Measurements from ENCODE around the gene CDK5RAP3. TPM values are rescaled to one million over a fixed set of nuclear protein-coding genes. Genes with fewer than 3 reads are reported as not detected.

CDK5RAP3 gene
- total and polyA plus RNA-seq, 2 of the 13 experiments (the other 11 are each of a cell fraction or from before 2014, with no cell fraction given): 128 to 154 TPM

- TF ChIP-seq PATZ1 (CRISPR knock-in tag; IDR thresholded peaks at IDR 0.05): peak; percentile 72
- TF ChIP-seq IRX3 (CRISPR knock-in tag; IDR thresholded peaks at IDR 0.05; ENCODE audit: borderline replicate concordance, low read depth): no peak
- no peak for TF ChIP-seq RBAK (CRISPR knock-in tag; IDR thresholded peaks at IDR 0.05)
- peak; percentile 81 for TF ChIP-seq RAD21 (CRISPR knock-in tag; IDR thresholded peaks at IDR 0.05)
- no peak for TF ChIP-seq AHR (CRISPR knock-in tag; IDR thresholded peaks at IDR 0.05)
- no peak for TF ChIP-seq ZNF33A (CRISPR knock-in tag; IDR thresholded peaks at IDR 0.05; ENCODE audit: borderline replicate concordance)
These were observed 7.4 kb downstream of the CDK5RAP3 start (continued) for GRCh38 chr17:47978324-47978723.

DNA sequence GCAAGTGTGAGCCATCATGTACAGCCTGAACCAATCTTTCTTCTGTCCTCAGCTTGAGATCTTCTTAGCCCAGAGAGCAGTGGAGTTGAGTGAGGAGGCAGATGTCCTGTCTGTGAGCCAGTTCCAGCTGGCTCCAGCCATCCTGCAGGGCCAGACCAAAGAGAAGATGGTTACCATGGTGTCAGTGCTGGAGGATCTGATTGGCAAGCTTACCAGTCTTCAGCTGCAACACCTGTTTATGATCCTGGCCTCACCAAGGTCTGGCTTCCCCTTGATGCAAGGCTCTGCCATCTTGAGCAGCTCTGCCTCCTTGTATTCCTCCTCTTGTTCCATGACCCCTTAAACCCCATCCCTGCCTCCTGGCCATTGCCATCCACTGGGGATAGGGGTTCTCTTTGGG is 9.6 kb downstream of the CDK5RAP3 start:
- no TSS peak for BruUV-seq (replicated peaks)
- no peaks in the 10 kb centered on the region for H3K27me3 ChIP-seq (ENCODE audit: control insufficient read depth in 1 of 2, insufficient read depth in 2 of 2, low read length in 2 of 2)
- no peak overlapping the region for H2AFZ ChIP-seq (ENCODE audit: low read length)
- H3K79me2 ChIP-seq (ENCODE audit: insufficient read depth, low read length): no peaks in the 10 kb centered on the region
- ATAC-seq: no peak
- in situ Hi-C loops (cut with HindIII; ENCODE audit: extremely low pct_ligation_motif_present, low pct_unique_long_range_greater_than_20kb) (no loop called here), intact Hi-C loops (cut with micrococcal nuclease; ENCODE audit: unreplicated experiment) (no loop called here)
- H3K9me3 ChIP-seq (ENCODE audit: low read length): no peaks in the 10 kb centered on the region
- POLR2A ChIA-PET: no interaction called here
- H4K20me1 ChIP-seq (ENCODE audit: insufficient read depth, low read length): peaks cover 5% of the 10 kb centered on the region; the same call in 1 of the 2 replicates
- H3K9ac ChIP-seq (ENCODE audit: insufficient read depth, low read depth, low read length): no peak overlapping the region
- H3K27ac ChIP-seq (ENCODE audit: extremely low read length, insufficient read depth, low read length): no peak overlapping the region
- H3K4me1 ChIP-seq (ENCODE audit: insufficient read depth, low read length): no peaks in the 10 kb centered on the region
- H3K36me3 ChIP-seq (replicated peaks in 1 of 2; ENCODE audit: control insufficient read depth in 1 of 2, insufficient read depth in 2 of 2, low read length in 2 of 2): peaks cover 32 to 69% of the 10 kb centered on the region in 2 experiments
- DNase-seq (ENCODE audit: low spot score): no peak
- no peak for FAIRE-seq
- H3K4me2 ChIP-seq (ENCODE audit: low read depth, low read length): no peak overlapping the region
- CTCF ChIA-PET (ENCODE audit: low intra/inter-chr PET ratio, low total read pairs): interaction anchor here (1.6 kb wide), 1 partner anchor 38 kb away, joined by 5 read pairs; no protein-coding TSS in a partner anchor
- H3K4me3 ChIP-seq (replicated peaks in 1 of 3; ENCODE audit: insufficient read depth in 1 of 3, low read depth in 2 of 3, low read length in 3 of 3): no peak overlapping the region
- TF ChIP-seq TERF1 (CRISPR knock-in tag; IDR thresholded peaks at IDR 0.05) (no peak), ZNF891 (CRISPR knock-in tag; IDR thresholded peaks at IDR 0.05) (no peak), THAP11 (CRISPR knock-in tag; IDR thresholded peaks at IDR 0.05) (no peak), MEIS1 (CRISPR knock-in tag; IDR thresholded peaks at IDR 0.05; ENCODE audit: borderline replicate concordance) (no peak), ZNF549 (CRISPR knock-in tag; IDR thresholded peaks at IDR 0.05) (no peak), MLXIP (CRISPR knock-in tag; IDR thresholded peaks at IDR 0.05; ENCODE audit: borderline replicate concordance) (no peak), ZBTB34 (CRISPR knock-in tag; IDR thresholded peaks at IDR 0.05) (no peak), GTF2F1 (IDR thresholded peaks at IDR 0.05; ENCODE audit: low read length) (no peak)
- TF ChIP-seq, protein P1, sequence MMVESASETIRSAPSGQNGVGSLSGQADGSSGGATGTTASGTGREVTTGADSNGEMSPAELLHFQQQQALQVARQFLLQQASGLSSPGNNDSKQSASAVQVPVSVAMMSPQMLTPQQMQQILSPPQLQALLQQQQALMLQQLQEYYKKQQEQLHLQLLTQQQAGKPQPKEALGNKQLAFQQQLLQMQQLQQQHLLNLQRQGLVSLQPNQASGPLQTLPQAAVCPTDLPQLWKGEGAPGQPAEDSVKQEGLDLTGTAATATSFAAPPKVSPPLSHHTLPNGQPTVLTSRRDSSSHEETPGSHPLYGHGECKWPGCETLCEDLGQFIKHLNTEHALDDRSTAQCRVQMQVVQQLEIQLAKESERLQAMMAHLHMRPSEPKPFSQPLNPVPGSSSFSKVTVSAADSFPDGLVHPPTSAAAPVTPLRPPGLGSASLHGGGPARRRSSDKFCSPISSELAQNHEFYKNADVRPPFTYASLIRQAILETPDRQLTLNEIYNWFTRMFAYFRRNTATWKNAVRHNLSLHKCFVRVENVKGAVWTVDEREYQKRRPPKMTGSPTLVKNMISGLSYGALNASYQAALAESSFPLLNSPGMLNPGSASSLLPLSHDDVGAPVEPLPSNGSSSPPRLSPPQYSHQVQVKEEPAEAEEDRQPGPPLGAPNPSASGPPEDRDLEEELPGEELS (CRISPR knock-in tag; IDR thresholded peaks at IDR 0.05): no peak
